K562 (cell line): Measurements from ENCODE around the gene GMPR2. TPM values are rescaled to one million over a fixed set of nuclear protein-coding genes. Genes with fewer than 3 reads are reported as not detected.
"Not testable (repeated sequence)": the region's sequence is repeated elsewhere in the genome, so short reads cannot be mapped to it uniquely, and the experiment has no call there.

Experiments
- ATAC-seq: fragments of 200-7000 bp; cut with Tn5 transposase; 3 replicates; pipeline ENCODE4 v1.9.1; 2020; ENCODE audit warnings: moderate library complexity
- BruUV-seq: library from RNA; stranded (reverse); fragments of 400-500 nt; replicated peaks from 2 replicates; lab custom pipeline; 2021; lab: Mats Ljungman, UMichigan
- CTCF ChIA-PET: fragments of 300-600 bp; formaldehyde crosslinking; extraction: SDS; loops from one replicate; lab custom pipeline; 2021; ENCODE audit warnings: low intra/inter-chr PET ratio; lab: Yijun Ruan, JAX
- POLR2A ChIA-PET: fragments of 300-600, 350-650 bp; sonication (Branson Sonifier 250); formaldehyde crosslinking; extraction: SDS; loops from one replicate; lab custom pipeline; 2021; ENCODE audit warnings: antibody characterized with exemption, inconsistent platforms; lab: Yijun Ruan, JAX
- DNase-seq, 4 experiments: peaks; one replicate each; pipeline versions ENCODE4 v3.0.0 to v3.0.0-alpha.2; 2011 to 2018; ENCODE audit warnings: low spot score in 3 of 4, mixed read lengths in 3 of 4; ENCODE audit errors: extremely low read depth in 1 of 4
- FAIRE-seq: peaks from 2 replicates; lab custom pipeline; 2011; peaks lifted over from hg19 to GRCh38; lab: Jason Lieb, UNC
- H2AFZ ChIP-seq: 2 replicates; pipeline ENCODE4 v1.6.0; 2011; ENCODE audit warnings: low read depth, low read length, control low read depth, inconsistent platforms
- H3K27ac ChIP-seq: fragments of 200-600 bp; 3 replicates; pipeline ENCODE4 v1.8.0; 2011; ENCODE audit warnings: low read depth, mild to moderate bottlenecking, control low read depth, inconsistent platforms, low read length, moderate library complexity, mixed read lengths; ENCODE audit errors: extremely low read depth
- H3K27me3 ChIP-seq, 2 experiments: fragments of 300-600 bp in 1 of 2; 2 replicates in 1 of 2; 3 replicates in 1 of 2; pipeline versions ENCODE4 v1.6.0 to v1.8.0; 2011; ENCODE audit warnings: inconsistent platforms in 2 of 2, low read length in 2 of 2, mild to moderate bottlenecking in 1 of 2, mixed read lengths in 1 of 2, moderate library complexity in 1 of 2; ENCODE audit not compliant: control insufficient read depth in 2 of 2, insufficient read depth in 2 of 2
- H3K36me3 ChIP-seq: fragments of 300-600 bp; 3 replicates; pipeline ENCODE4 v1.8.0; 2011; ENCODE audit warnings: mild to moderate bottlenecking, low read length, inconsistent platforms; ENCODE audit not compliant: control insufficient read depth, insufficient read depth
- H3K4me1 ChIP-seq, 2 experiments: fragments of 200-600 bp in 1 of 2; replicated peaks in 1 of 2; 2 replicates in 1 of 2; 3 replicates in 1 of 2; pipeline versions ENCODE4 v1.5.1 to v1.8.0; 2011; ENCODE audit warnings: inconsistent platforms in 2 of 2, low read length in 2 of 2, mild to moderate bottlenecking in 1 of 2, mixed read lengths in 1 of 2, moderate library complexity in 1 of 2; ENCODE audit not compliant: control insufficient read depth in 2 of 2, insufficient read depth in 2 of 2
- H3K4me2 ChIP-seq: 2 replicates; pipeline ENCODE4 v1.6.1; 2011; ENCODE audit warnings: low read length, control low read depth, inconsistent platforms, mixed read lengths; ENCODE audit not compliant: insufficient read depth
- H3K4me3 ChIP-seq: fragments of 200-600 bp; sonication (generic), shearing (Covaris generic); 2 replicates; pipeline ENCODE4 v1.5.1; 2016; ENCODE audit warnings: control low read depth, inconsistent platforms
- H3K79me2 ChIP-seq: fragments of 200-600 bp; 3 replicates; pipeline ENCODE4 v1.8.0; 2011; ENCODE audit warnings: low read length, inconsistent platforms; ENCODE audit not compliant: control insufficient read depth, insufficient read depth
- H3K9ac ChIP-seq, 2 experiments: 2 replicates each; pipeline versions ENCODE4 v1.6.0 to v1.6.1; 2011; ENCODE audit warnings: low read depth in 2 of 2, low read length in 2 of 2, control low read depth in 1 of 2, inconsistent platforms in 1 of 2, mild to moderate bottlenecking in 1 of 2, mixed read lengths in 1 of 2; ENCODE audit not compliant: insufficient read depth in 1 of 2
- H3K9me1 ChIP-seq: one replicate; pipeline ENCODE4 v1.6.0; 2011; ENCODE audit warnings: inconsistent platforms, mild to moderate bottlenecking, low read length, moderate library complexity; ENCODE audit not compliant: control insufficient read depth, insufficient read depth
- H3K9me3 ChIP-seq: replicated peaks from 2 replicates; pipeline ENCODE4 v1.5.1; 2011; ENCODE audit warnings: low read depth, low read length, inconsistent platforms; ENCODE audit not compliant: control insufficient read depth, insufficient read depth
- H4K20me1 ChIP-seq: replicated peaks from 2 replicates; pipeline ENCODE4 v1.6.1; 2011; ENCODE audit warnings: low read length, inconsistent platforms, mixed read lengths; ENCODE audit not compliant: control insufficient read depth, insufficient read depth
- C11orf30 ChIP-seq: fragments of 450-650 bp; IDR thresholded peaks from 2 replicates; pipeline ENCODE4 v1.6.1; 2016; ENCODE audit warnings: low read depth, mild to moderate bottlenecking
- FOXP4 ChIP-seq: sonication (generic); formaldehyde crosslinking; IDR thresholded peaks from 2 replicates; pipeline ENCODE4 v1.8.0; 2022; ENCODE audit warnings: mild to moderate bottlenecking, missing genetic modification reagents, borderline replicate concordance
- HSF4 ChIP-seq: fragments of 250-450 bp; sonication (Bioruptor Pico); IDR thresholded peaks from 2 replicates; pipeline ENCODE4 v2.1.2; 2022; ENCODE audit warnings: mild to moderate bottlenecking, moderate library complexity, borderline replicate concordance
- MAFF ChIP-seq: IDR thresholded peaks from 2 replicates; pipeline ENCODE4 v1.6.1; 2012; ENCODE audit warnings: low read length, improper control_type of control experiment
- MAFG ChIP-seq: fragments of 450-650 bp; conservative IDR thresholded peaks from 2 replicates; pipeline ENCODE4 v1.6.1; 2016; ENCODE audit warnings: missing genetic modification characterization, missing compliant biosample characterization
- POLR2A ChIP-seq: fragments of 450-650 bp; conservative IDR thresholded peaks from 2 replicates; pipeline ENCODE4 v1.6.1; 2016
- ZNF316 ChIP-seq: fragments of 450-650 bp; IDR thresholded peaks from 2 replicates; pipeline ENCODE4 v1.6.1; 2016
- WGBS: fragments of 100-300 bp; shearing (Covaris generic); methylation state at CpG from one replicate; pipeline ENCODE4 v1.1.6; 2016; ENCODE audit warnings: low coverage, mixed read lengths; ENCODE audit not compliant: insufficient coverage; ENCODE audit errors: missing lambda C conversion rate; 5-methylcytosine and 5-hydroxymethylcytosine counted together
- in situ Hi-C: fragments of 300-500 bp; cut with MboI; formaldehyde crosslinking; loops from 4 replicates; pipeline ENCODE4 v1.15.0; 2018; ENCODE audit warnings: inconsistent platforms, mixed read lengths
- intact Hi-C: fragments of 100-400 bp; cut with micrococcal nuclease; formaldehyde crosslinking; loops from 2 replicates; pipeline ENCODE4 v1.14.2; 2022
- polyA plus RNA-seq, 8 experiments: library from polyadenylated mRNA; depleted of rRNA in 4 of 8; stranded (reverse) in 5 of 8; unstranded in 3 of 8; fragments of >200 nt; fragmentation: Nextera tagmentation in 2 of 8; fragmentation: Illumina TruSeq in 1 of 8; extraction: Ambion mirVana in 2 of 8; extraction: Trizol in 1 of 8; gene quantifications; 2 replicates each; pipeline versions ENCODE4 v1.2.1 to v1.2.3, GENCODE V29; 2011 to 2014; ENCODE audit warnings: inconsistent platforms in 1 of 8, missing spikeins in 1 of 8
- total RNA-seq, 7 experiments: library from RNA; depleted of rRNA in 6 of 7; stranded (reverse); fragments of >200 nt in 6 of 7; fragmentation: Illumina TruSeq in 2 of 7; extraction: Trizol in 2 of 7; gene quantifications; 2 replicates each; pipeline versions ENCODE4 v1.2.1 to v1.2.3, GENCODE V29; 2011 to 2021; ENCODE audit warnings: low replicate concordance in 1 of 7

The GMPR2 gene
- total and polyA plus RNA-seq, 9 of the 15 experiments (the other 6 are each of a cell fraction or from before 2014, with no cell fraction given): 26.4 to 67.4 (median 36.3) TPM

- in situ Hi-C loops, BruUV-seq, intact Hi-C loops: not testable (repeated sequence)
Observed at GRCh38 chr14:24203249-24203886, 29.4 kb upstream of the GMPR2 start.

DNA sequence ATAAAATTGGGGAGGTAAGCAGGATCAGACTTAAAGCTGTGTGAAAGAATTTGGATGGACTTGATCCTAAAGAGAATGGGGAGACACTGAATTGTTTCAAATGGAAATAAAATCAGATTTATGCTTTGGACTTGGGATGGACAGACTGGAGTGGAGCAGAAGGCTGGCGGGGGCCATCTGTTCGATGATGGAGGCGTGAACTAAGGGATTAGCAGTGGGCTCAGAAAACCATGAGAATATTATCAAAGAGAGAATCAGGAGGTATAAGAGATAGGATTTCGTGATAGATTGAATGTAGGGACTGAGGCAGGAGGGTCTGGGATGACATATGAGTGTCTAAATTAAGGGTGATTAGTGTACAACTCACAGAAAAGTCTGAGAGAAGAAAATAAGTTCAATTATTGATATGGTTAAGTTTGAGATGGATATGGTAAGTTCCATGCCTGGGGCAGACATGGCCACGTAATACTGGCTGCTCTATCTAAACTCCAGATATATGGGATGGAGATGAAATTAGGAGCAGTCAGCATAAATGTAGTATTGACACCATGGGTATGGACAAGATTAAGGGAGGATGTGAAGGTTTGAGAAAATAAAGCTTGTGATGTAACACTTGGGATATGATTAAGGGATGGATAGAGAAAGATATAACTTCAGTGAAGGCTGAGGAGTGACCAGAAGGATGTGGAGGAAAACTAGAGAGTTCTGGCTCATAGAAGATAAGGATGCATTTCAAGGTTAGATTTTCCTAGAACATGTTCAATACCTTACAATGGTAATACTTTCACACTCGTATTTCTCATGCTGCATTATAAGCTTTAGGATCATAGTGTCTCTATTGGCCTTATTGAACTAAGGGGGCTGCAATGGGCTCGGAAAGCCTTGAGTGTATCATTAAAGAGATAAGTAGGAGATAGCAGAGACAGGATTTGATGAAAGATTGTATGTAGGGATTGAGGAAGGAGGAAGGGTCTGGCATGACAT is 28.3 kb upstream of the GMPR2 start:
- H3K9me1 ChIP-seq: no peaks in the 10 kb centered on the region
- H3K4me3 ChIP-seq: no peak overlapping the region
- 74% methylated on average over 6 of the region's 7 CpGs for WGBS
- in situ Hi-C loops (no loop called here), intact Hi-C loops (no loop called here)
- H3K27ac ChIP-seq: no peak overlapping the region
- no peak overlapping the region for H3K9ac ChIP-seq
- H3K36me3 ChIP-seq: peaks cover 50% of the 10 kb centered on the region; the same call in 2 of the 3 replicates
- DNase-seq: no peak
- POLR2A ChIA-PET: interaction anchor here (0.7 to 1.7 kb wide), 2 partner anchors 9 kb away, joined by 3 to 5 read pairs; partner anchors contain the start of genes CHMP4A and TM9SF1
- CTCF ChIA-PET: no interaction called here
- no peak overlapping the region for H3K4me2 ChIP-seq
- no TSS peak for BruUV-seq
- H4K20me1 ChIP-seq: no peaks in the 10 kb centered on the region; the same call in 1 of the 2 replicates
- no peak overlapping the region for H2AFZ ChIP-seq
- 0 out of 2 replicates have a peak, but pooled peaks cover 2% of the 10 kb centered on the region for H3K9me3 ChIP-seq
- H3K79me2 ChIP-seq: no peaks in the 10 kb centered on the region
- TF ChIP-seq HSF4 (CRISPR knock-in tag) (no peak), MAFG (tag) (peak; percentile 35; the same call in 1 of the 2 replicates), C11orf30 (peak; percentile 62), ZNF316 (peak; percentile 81), FOXP4 (CRISPR knock-in tag) (no peak), MAFF (0 out of 2 replicates have a peak, but pooled peaks have one; percentile 14)
- no peaks in the 10 kb centered on the region for H3K27me3 ChIP-seq
- H3K4me1 ChIP-seq: peaks cover 8 to 13% of the 10 kb centered on the region in 2 experiments; a peak in 4 of 5 replicates
- FAIRE-seq: no peak
- no peak for ATAC-seq

More at GRCh38 chr14:24203249-24203886, 29.4 kb upstream of the GMPR2 start:
- H3K9ac ChIP-seq, H3K79me2 ChIP-seq, H3K27ac ChIP-seq, ATAC-seq, H3K4me2 ChIP-seq, H2AFZ ChIP-seq, FAIRE-seq, H3K4me3 ChIP-seq, H3K9me1 ChIP-seq, H3K9me3 ChIP-seq, DNase-seq, H3K27me3 ChIP-seq, CTCF ChIA-PET, H4K20me1 ChIP-seq: not testable (repeated sequence)
- POLR2A ChIA-PET: interaction anchor here (1.7 kb wide), 1 partner anchor 8 kb away, joined by 5 read pairs; the partner anchor contains the start of gene TM9SF1
- TF ChIP-seq POLR2A: 0 out of 2 replicates have a peak, but pooled peaks have one; percentile 19
- WGBS: 83% methylated on average over 4 of the region's 16 CpGs
- peaks cover 44% of the 10 kb centered on the region; the same call in 2 of the 3 replicates for H3K36me3 ChIP-seq
- peaks cover 8 to 12% of the 10 kb centered on the region in 2 experiments; a peak in 4 of 5 replicates for H3K4me1 ChIP-seq
